HG03457 (cell line): ENCODE data around the gene ADAMTS20.
"Not testable (repeated sequence)": the region's sequence is repeated elsewhere in the genome, so short reads cannot be mapped to it uniquely, and the experiment has no call there.

Source experiments
- ATAC-seq: cut with Tn5 transposase; IDR thresholded peaks from one replicate; pipeline ENCODE4 v1.9.1; 2021; ENCODE audit warnings: moderate number of reproducible peaks; ENCODE audit not compliant: unreplicated experiment

The ADAMTS20 gene

GRCh38 chr12:43551971-43552559 is at the start of gene ADAMTS20:
TSS of gene ADAMTS20 (minus strand) at chr12:43552203. CDS start at chr12:43551921, 282 bp downstream.
- ATAC-seq, result no peak

GRCh38 chr12:43599708-43600107 is 47.7 kb upstream of the ADAMTS20 start:
- no peak for ATAC-seq

- no peak for ATAC-seq
Observed at GRCh38 chr12:43599066-43599465, 47.1 kb upstream of the ADAMTS20 start.

- no peak for ATAC-seq
Observed at GRCh38 chr12:43590307-43590706, 38.3 kb upstream of the ADAMTS20 start.

- ATAC-seq, result no peak
Observed at GRCh38 chr12:43586646-43587245, 34.7 kb upstream of the ADAMTS20 start.

GRCh38 chr12:43585676-43586075 is 33.7 kb upstream of the ADAMTS20 start:
- no peak for ATAC-seq

- no peak for ATAC-seq
Observed at GRCh38 chr12:43580601-43581000, 28.6 kb upstream of the ADAMTS20 start.

GRCh38 chr12:43579206-43579605 is 27.2 kb upstream of the ADAMTS20 start:
- no peak for ATAC-seq

- no peak for ATAC-seq
Observed at GRCh38 chr12:43578782-43579181, 26.8 kb upstream of the ADAMTS20 start.

- no peak for ATAC-seq
Observed at GRCh38 chr12:43577381-43577780, 25.4 kb upstream of the ADAMTS20 start.

- ATAC-seq, result no peak
Observed at GRCh38 chr12:43576162-43576561, 24.2 kb upstream of the ADAMTS20 start.

GRCh38 chr12:43571885-43572284 is 19.9 kb upstream of the ADAMTS20 start:
- ATAC-seq, result no peak

- no peak for ATAC-seq
Observed at GRCh38 chr12:43556057-43556456, 4.1 kb upstream of the ADAMTS20 start.

- no peak for ATAC-seq
Observed at GRCh38 chr12:43551279-43551970, 578 bp downstream of the ADAMTS20 start.

GRCh38 chr12:43550831-43551271 is 1.2 kb downstream of the ADAMTS20 start:
- no peak for ATAC-seq

- no peak for ATAC-seq
Observed at GRCh38 chr12:43544703-43545102, 7.3 kb downstream of the ADAMTS20 start.

- no peak for ATAC-seq
Observed at GRCh38 chr12:43540470-43540869, 11.5 kb downstream of the ADAMTS20 start.

GRCh38 chr12:43537675-43538074 is 14.3 kb downstream of the ADAMTS20 start:
- not testable (repeated sequence) for ATAC-seq

GRCh38 chr12:43516045-43516444 is 36.0 kb downstream of the ADAMTS20 start:
- no peak for ATAC-seq

GRCh38 chr12:43501703-43502102 is 50.3 kb downstream of the ADAMTS20 start:
- no peak for ATAC-seq

- no peak for ATAC-seq
Observed at GRCh38 chr12:43493261-43493797, 58.7 kb downstream of the ADAMTS20 start.
